ENCODE measurements around the gene KRT76. TPM values are rescaled to one million over a fixed set of nuclear protein-coding genes. Genes with fewer than 3 reads are reported as not detected.
"Not testable (repeated sequence)": the region's sequence is repeated elsewhere in the genome, so short reads cannot be mapped to it uniquely, and the experiment has no call there.

KRT76 gene
- polyA plus RNA-seq, 6 donors from 2014 or later, result not detected

- H3K27ac Mint-ChIP-seq, result no peak overlapping the region
- no peaks in the 10 kb centered on the region for H3K36me3 Mint-ChIP-seq
- no peaks in the 10 kb centered on the region for H3K4me1 Mint-ChIP-seq
- ATAC-seq (ENCODE audit: low read depth in 2 of 2) (no peak), DNase-seq (no peak)
- no peak overlapping the region for H3K4me3 Mint-ChIP-seq
- H3K27me3 Mint-ChIP-seq, result peaks cover 7 to 23% (median 18%) of the 10 kb centered on the region in 3 donors
- peaks cover 3 to 48% (median 25%) of the 10 kb centered on the region in 7 donors for H3K9me3 Mint-ChIP-seq
These were observed 14.0 kb downstream of the KRT76 start for GRCh38 chr12:52763036-52763659.

GRCh38 chr12:52761802-52762201 is 15.3 kb downstream of the KRT76 start:
- no peaks in the 10 kb centered on the region for H3K4me1 Mint-ChIP-seq
- H3K27ac Mint-ChIP-seq, result no peak overlapping the region
- H3K9me3 Mint-ChIP-seq, result peaks cover 3 to 48% (median 25%) of the 10 kb centered on the region in 7 donors
- peaks cover 7 to 18% (median 11%) of the 10 kb centered on the region in 3 donors for H3K27me3 Mint-ChIP-seq
- no peaks in the 10 kb centered on the region for H3K36me3 Mint-ChIP-seq
- ATAC-seq (ENCODE audit: low read depth in 2 of 2) (no peak), DNase-seq (no peak)
- no peak overlapping the region for H3K4me3 Mint-ChIP-seq

- H3K4me3 Mint-ChIP-seq; ATAC-seq (ENCODE audit: low read depth in 2 of 2); H3K36me3 Mint-ChIP-seq; H3K4me1 Mint-ChIP-seq; DNase-seq; H3K27ac Mint-ChIP-seq: not testable (repeated sequence)
- H3K27me3 Mint-ChIP-seq, result peaks cover 3 to 14% (median 6%) of the 10 kb centered on the region in 3 donors
- peaks cover 3 to 48% (median 25%) of the 10 kb centered on the region in 7 donors for H3K9me3 Mint-ChIP-seq
These were observed 15.9 kb downstream of the KRT76 start for GRCh38 chr12:52761218-52761617.

GRCh38 chr12:52760623-52761022 is 16.5 kb downstream of the KRT76 start:
- H3K27ac Mint-ChIP-seq, result no peak overlapping the region
- peaks cover 3 to 48% (median 25%) of the 10 kb centered on the region in 7 donors for H3K9me3 Mint-ChIP-seq
- H3K36me3 Mint-ChIP-seq, result no peaks in the 10 kb centered on the region

DNA sequence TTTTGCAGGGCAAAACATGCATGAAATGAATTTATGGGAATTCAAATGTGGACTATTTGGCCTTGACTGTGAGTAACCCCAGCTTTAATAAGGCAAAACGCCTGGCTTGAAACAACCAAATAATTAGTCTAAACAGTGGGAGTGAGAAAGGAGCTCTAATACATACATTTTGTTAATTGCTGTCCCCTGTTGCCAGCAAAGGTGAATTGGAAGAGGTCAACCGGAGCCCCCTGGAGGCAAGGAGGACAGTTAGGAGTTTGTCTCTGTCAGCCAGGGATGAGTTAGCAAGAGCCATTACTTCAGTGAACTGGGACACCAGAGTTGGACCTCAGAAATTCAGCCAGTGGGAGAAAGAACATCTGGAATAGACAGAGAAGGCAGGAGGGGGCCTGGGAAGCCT is 17.4 kb downstream of the KRT76 start:
- no peak overlapping the region for H3K27ac Mint-ChIP-seq
- H3K27me3 Mint-ChIP-seq, result peaks cover 0 to 10% (median 8%) of the 10 kb centered on the region in 3 donors
- H3K36me3 Mint-ChIP-seq, result no peaks in the 10 kb centered on the region
- H3K4me1 Mint-ChIP-seq, result no peaks in the 10 kb centered on the region
- no peak for ATAC-seq (ENCODE audit: low read depth in 2 of 2)
- peaks cover 3 to 48% (median 25%) of the 10 kb centered on the region in 7 donors for H3K9me3 Mint-ChIP-seq
- peak overlapping the region in 1 of 8 donors; percentile 3 for H3K4me3 Mint-ChIP-seq
- no peak for DNase-seq

More at GRCh38 chr12:52760623-52761022, 16.5 kb downstream of the KRT76 start:
- Mint-ChIP-seq H3K27me3 (peaks cover 0 to 12% (median under 1%) of the 10 kb centered on the region in 3 donors), H3K4me3 (no peak overlapping the region), H3K4me1 (no peaks in the 10 kb centered on the region)
- no peak for ATAC-seq (ENCODE audit: low read depth in 2 of 2)
- DNase-seq, result no peak

DNA sequence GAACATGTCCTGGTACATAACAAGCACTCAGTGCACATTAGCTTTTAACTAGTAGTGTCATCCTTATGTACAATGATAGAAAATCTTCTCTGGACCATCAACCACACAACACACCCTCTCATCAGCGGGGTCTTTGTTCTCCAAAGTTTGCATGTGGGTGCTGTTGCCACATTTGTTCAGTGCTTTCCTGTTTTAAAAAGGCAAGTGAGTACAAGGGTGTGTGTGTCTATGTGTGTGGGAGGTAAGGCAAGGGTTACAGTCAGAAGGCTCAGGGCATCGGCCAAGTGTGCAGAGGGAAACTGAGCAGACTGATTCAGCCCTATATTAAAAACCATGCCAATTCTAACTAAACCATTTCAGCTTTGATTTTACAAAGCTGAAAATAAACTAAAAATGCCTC is 17.9 kb downstream of the KRT76 start:
- Mint-ChIP-seq H3K27ac (no peak overlapping the region), H3K4me1 (no peaks in the 10 kb centered on the region), H3K36me3 (no peaks in the 10 kb centered on the region), H3K27me3 (peaks cover 0 to 9% (median 8%) of the 10 kb centered on the region in 3 donors), H3K9me3 (peaks cover 3 to 48% (median 25%) of the 10 kb centered on the region in 7 donors), H3K4me3 (no peak overlapping the region)
- DNase-seq, result no peak
- ATAC-seq (ENCODE audit: low read depth in 2 of 2), result no peak

GRCh38 chr12:52757449-52758176 is 19.5 kb downstream of the KRT76 start:
- Mint-ChIP-seq H3K27ac (no peak overlapping the region), H3K4me3 (no peak overlapping the region), H3K4me1 (no peaks in the 10 kb centered on the region), H3K36me3 (no peaks in the 10 kb centered on the region), H3K27me3 (peaks cover 12 to 13% (median 13%) of the 10 kb centered on the region in 3 donors), H3K9me3 (peaks cover 3 to 40% (median 25%) of the 10 kb centered on the region in 7 donors)
- ATAC-seq (ENCODE audit: low read depth in 2 of 2) (no peak), DNase-seq (no peak)

DNA sequence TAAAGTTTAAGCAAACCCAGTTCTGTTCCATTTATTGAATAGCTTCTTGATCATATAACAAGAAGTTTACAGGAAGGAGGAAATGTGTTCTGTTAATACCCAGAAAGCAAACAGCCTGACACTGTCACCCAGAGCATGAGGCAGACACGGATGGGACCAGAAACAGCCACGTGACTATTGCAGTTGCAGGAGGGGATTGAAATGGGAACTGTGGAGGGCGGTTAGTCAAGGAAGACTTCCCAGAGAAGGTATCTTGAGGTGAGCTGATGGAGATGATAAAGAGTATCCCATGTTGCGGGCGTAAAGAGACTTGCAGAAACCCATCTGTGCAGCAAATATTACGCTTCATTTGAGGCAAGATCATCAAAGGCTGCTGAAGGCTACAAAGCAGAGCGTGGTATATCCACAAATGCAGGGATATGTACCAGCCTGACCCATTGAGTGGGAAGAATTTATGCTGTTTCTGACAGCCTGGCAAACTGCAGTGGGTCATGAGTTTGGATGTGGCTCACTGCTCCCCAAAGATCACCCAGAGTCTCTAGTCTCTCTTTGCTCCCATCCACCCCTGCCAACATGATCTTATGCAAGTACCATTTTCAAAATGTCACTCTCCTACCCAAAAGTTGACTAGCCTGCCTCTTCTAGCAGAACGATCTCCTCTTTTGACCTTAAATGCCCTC is 20.7 kb downstream of the KRT76 start:
- ATAC-seq (ENCODE audit: low read depth in 2 of 2) (no peak), DNase-seq (no peak)
- Mint-ChIP-seq H3K4me1 (no peaks in the 10 kb centered on the region), H3K27ac (no peak overlapping the region), H3K27me3 (peaks cover 13 to 18% (median 16%) of the 10 kb centered on the region in 3 donors), H3K4me3 (no peak overlapping the region), H3K36me3 (no peaks in the 10 kb centered on the region), H3K9me3 (peaks cover 3 to 28% (median 16%) of the 10 kb centered on the region in 7 donors)

GRCh38 chr12:52755533-52755932 is 21.6 kb downstream of the KRT76 start:
- ATAC-seq (ENCODE audit: low read depth in 2 of 2) (no peak), DNase-seq (no peak)
- H3K36me3 Mint-ChIP-seq, result no peaks in the 10 kb centered on the region
- no peaks in the 10 kb centered on the region for H3K4me1 Mint-ChIP-seq
- peaks cover 13 to 20% (median 16%) of the 10 kb centered on the region in 3 donors for H3K27me3 Mint-ChIP-seq
- H3K4me3 Mint-ChIP-seq, result no peak overlapping the region
- H3K27ac Mint-ChIP-seq, result no peak overlapping the region
- peaks cover 0 to 19% (median 9%) of the 10 kb centered on the region in 7 donors for H3K9me3 Mint-ChIP-seq

DNA sequence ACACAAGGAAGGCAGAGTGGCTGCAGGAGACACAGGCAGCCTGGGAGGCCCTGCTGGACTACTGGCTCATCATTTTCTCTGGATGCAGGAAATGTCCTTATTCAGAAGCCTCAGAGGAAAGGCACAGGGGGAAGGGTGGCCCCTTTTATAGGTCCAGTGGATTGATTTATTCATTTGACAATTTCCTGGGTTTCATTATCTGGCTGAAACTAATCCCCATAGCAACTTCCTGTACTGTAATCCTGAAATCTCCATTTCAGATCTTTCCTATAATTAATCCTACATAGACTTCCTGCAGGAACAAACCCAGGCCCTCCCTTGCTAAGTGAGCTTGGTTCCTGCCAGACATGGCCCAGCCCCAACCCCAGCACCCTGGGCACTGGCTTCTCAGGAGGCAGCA is 23.0 kb downstream of the KRT76 start:
- H3K27ac Mint-ChIP-seq, result no peak overlapping the region
- no peak overlapping the region for H3K4me3 Mint-ChIP-seq
- peaks cover 14 to 21% (median 20%) of the 10 kb centered on the region in 3 donors for H3K27me3 Mint-ChIP-seq
- H3K36me3 Mint-ChIP-seq, result no peaks in the 10 kb centered on the region
- no peak for DNase-seq
- ATAC-seq (ENCODE audit: low read depth in 2 of 2), result no peak
- H3K4me1 Mint-ChIP-seq, result no peaks in the 10 kb centered on the region
- H3K9me3 Mint-ChIP-seq, result peaks cover 0 to 6% (median 0%) of the 10 kb centered on the region in 7 donors

DNA sequence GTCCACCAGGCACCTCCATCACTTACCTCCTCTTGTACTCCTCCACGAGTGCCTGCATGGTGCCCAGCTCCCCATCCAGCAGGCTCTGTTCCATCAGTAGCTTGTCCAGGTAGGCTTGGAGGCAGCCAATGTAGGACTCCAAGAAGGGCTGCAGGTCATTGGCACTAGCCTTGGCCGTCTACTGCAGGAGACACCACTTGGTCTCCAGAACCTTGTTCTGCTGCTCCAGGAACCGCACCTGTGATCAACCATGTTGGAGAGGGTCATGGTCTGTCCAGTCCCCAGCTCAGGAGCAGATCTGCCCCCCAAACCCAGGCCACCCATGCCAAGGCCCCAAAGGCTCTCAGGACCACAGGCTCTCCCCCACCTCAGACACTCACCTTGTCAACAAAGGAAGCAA is 23.9 kb downstream of the KRT76 start:
- ATAC-seq (ENCODE audit: low read depth in 2 of 2) (no peak), DNase-seq (no peak)
- no peak overlapping the region for H3K27ac Mint-ChIP-seq
- H3K36me3 Mint-ChIP-seq, result no peaks in the 10 kb centered on the region
- no peaks in the 10 kb centered on the region for H3K9me3 Mint-ChIP-seq
- peaks cover 18 to 23% (median 20%) of the 10 kb centered on the region in 3 donors for H3K27me3 Mint-ChIP-seq
- H3K4me3 Mint-ChIP-seq, result no peak overlapping the region
- no peaks in the 10 kb centered on the region for H3K4me1 Mint-ChIP-seq

DNA sequence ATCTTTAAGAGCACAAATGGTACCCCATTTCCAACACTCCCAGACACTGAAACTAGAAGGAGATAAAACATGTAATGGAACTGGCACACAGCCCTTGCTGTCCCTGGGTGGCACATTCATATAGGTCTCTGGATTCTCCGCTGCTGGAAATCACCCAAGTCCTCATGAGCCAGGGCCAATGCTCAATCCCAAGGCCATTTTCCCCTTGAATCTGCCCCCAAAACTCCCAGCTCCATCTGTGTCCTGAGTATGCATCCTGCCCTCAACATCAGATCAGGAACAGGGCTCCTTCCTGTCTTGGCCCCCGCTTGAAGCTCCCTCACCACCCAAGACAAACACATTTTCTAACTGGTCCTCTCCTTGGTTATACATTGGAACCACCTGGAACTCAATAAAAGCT is 24.6 kb downstream of the KRT76 start:
- no peak overlapping the region for H3K4me3 Mint-ChIP-seq
- DNase-seq, result no peak
- H3K27me3 Mint-ChIP-seq, result peaks cover 20 to 23% (median 21%) of the 10 kb centered on the region in 3 donors
- H3K9me3 Mint-ChIP-seq, result no peaks in the 10 kb centered on the region
- no peaks in the 10 kb centered on the region for H3K4me1 Mint-ChIP-seq
- H3K27ac Mint-ChIP-seq, result no peak overlapping the region
- ATAC-seq (ENCODE audit: low read depth in 2 of 2), result no peak
- H3K36me3 Mint-ChIP-seq, result no peaks in the 10 kb centered on the region

DNA sequence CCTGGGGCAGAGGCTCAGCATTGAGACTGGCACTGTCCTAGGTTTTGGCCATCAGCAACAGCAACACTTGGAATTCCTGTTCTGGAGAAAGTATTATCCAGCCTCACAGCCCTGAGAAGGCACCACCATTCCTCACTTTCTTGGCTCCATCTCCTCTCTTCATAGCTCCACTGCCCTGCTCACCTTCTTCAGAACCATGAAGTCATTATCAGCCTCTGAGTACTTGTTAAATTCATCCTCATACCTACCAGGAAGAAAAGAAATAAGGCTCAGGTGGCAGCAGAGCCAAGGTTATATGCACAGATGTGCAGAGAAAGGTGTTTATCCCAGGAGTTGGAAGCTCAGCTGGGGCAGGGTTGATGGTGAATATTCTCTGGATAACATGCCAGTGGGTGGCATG is 25.4 kb downstream of the KRT76 start:
- H3K4me1 Mint-ChIP-seq, result no peaks in the 10 kb centered on the region
- no peak for ATAC-seq (ENCODE audit: low read depth in 2 of 2)
- H3K4me3 Mint-ChIP-seq, result no peak overlapping the region
- DNase-seq, result no peak
- H3K27me3 Mint-ChIP-seq, result peaks cover 20 to 23% (median 21%) of the 10 kb centered on the region in 3 donors
- no peaks in the 10 kb centered on the region for H3K36me3 Mint-ChIP-seq
- no peak overlapping the region for H3K27ac Mint-ChIP-seq
- H3K9me3 Mint-ChIP-seq, result no peaks in the 10 kb centered on the region

All from naive B cell (primary cell).